GM19351 (cell line): ENCODE results near the gene ARHGEF2.
"Not testable (repeated sequence)": the region's sequence is repeated elsewhere in the genome, so short reads cannot be mapped to it uniquely, and the experiment has no call there.

ENCODE experiments used
- ATAC-seq: cut with Tn5 transposase; IDR thresholded peaks from one replicate; pipeline ENCODE4 v1.9.1; 2021; ENCODE audit warnings: mild to moderate bottlenecking, moderate library complexity; ENCODE audit not compliant: unreplicated experiment

The ARHGEF2 gene

GRCh38 chr1:155993595-155993994 lies 15.2 kb upstream of the ARHGEF2 start:
- no peak for ATAC-seq

GRCh38 chr1:155990005-155990739 lies 11.8 kb upstream of the ARHGEF2 start:
- no peak for ATAC-seq

DNA sequence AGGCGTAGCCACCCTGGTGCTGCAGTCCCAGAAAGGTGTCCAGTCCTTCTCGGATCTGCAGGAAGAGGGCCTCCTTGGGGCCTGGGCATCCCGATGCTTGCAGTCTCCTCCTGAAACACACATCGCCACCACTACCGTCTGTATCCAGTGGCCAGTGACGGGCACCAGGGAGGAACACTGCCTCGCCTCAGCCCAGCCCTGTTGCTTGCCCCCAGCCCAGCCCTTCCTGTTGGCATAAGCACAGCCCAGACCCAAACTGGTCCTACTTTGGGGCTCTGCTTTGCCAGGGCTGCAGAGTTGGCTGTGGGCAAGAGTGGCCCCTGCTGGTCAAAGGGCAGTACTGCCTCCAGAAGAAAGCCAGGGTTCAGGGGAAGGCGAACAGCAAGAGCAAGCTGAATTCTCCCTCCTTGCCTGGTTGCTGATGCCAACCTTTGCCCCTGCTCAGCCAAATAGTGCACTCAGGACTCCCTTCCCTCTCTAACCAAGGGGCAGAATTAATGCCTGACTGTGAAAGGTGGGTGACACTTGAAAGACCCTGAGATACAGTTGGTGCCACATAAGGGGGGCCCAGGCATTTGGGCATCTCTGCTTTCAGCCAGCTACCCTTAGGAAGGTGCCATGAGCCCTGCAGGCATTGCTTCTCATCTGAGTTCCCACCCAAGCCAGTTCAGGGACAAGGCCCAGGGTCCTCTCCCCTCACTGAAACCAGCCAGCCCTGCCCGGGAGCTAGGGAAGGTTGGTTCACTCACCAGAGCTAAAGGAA lies 11.1 kb upstream of the ARHGEF2 start:
- peak; percentile 45 for ATAC-seq

DNA sequence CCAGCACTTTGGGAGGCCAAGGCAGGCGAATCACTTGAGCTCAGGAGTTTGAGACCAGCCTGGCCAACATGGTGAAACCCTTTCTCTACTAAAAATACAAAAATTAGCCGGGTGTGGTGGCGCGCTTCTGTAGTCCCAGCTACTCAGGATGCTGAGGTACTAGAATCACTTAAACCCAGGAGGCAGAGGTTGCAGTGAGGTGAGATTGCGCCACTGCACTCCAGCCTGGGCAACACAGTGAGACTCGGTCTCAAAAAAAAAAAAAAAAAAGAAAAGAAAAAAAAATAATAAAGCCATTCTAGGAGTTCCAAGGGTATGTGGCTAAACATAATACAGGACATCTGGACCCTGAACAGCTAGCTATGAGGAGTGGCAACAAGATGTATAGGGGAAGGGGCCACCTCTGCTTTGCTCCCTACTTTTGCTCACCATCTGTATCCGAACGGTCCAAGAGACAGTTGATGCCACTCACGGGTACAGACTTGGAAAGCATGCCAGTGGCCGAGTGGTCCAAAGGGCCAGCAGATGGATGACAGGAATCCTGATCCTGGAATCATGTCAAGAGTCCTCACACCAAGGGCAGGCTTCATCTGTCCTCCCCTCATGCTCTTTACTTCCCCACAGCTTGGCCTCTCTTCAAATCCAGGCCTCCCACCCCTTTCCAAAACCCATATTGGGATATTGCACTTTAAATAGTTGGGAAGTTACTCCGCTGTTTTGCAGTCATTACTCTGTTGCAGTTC lies 6.7 kb upstream of the ARHGEF2 start:
- not testable (repeated sequence) for ATAC-seq

DNA sequence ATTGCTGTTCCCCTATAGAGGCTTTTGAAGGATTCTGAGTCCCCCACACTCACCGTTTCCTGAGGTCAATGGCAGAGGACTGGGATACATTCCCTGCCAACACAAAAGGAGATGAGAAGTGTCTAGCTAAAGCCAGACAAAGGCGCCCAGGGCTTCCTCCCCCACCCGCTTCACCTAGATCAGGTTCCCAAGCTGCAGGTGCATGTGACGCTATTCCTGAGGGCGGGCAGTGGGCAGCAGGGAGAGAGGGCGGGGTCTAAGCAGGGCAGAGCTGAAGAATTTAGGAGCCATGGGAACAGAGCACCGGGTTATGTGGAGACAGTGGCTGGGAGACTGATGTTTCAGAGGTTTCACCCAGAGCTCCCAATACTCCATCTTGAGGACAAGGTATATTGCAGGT lies 6.0 kb upstream of the ARHGEF2 start:
- no peak for ATAC-seq

DNA sequence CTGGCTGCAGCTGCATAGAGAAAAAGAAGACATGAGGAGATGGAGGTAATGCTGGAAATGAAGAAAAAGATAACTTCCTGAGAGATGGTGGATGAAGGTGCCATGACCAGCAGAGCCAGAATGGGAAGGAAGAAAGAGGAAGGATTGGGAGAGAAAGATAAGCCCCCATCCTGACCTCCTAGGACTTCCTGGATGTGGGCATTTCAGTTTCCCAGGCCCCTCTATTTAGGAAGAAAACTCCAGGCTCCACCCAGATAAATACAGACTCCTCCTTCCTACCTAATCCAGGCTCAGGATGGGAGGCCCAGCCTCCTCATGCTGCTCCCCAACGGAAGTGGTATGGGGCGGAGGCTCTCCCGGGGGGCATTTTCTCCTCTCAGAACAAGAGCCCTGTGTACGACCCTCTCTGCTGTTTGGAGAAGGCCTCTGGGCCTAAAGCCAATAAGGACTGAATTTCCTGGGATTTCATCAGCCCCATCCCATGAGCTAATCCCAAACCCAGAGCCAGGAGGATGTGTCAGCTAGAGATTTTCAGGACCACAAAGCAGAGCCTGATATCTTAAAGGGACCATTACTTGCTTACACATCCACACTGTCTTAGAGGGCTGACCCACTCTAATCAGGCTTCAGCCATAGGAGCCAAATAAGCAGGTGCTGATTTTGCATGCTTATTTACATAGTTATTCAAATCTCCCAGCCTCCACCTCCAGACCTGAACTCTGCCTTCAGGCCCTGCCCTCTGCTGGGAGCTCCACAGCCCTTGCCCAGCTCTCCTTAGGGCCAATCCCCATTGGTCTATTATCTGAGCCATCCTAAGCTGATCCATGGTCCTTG lies 5.1 kb upstream of the ARHGEF2 start:
- ATAC-seq: no peak

DNA sequence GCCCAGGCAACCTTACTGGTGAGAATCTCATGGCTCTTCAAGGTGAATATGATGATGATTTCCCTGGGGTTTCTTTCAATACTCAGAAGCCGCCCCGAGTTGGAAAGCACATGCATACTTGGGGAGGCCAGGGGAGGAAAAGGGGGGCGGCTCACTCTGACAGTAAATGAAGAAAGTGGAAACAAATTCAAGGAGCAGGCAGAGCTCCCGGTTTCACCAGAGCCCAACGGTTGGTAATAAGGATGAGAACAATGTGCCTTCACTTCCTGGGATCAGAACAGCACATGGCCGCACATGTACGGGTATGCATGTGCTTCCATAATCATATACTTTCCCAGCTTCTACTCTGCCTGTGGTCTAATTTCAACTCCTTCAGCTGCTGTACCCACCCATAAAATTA lies 3.8 kb upstream of the ARHGEF2 start:
- ATAC-seq: no peak

DNA sequence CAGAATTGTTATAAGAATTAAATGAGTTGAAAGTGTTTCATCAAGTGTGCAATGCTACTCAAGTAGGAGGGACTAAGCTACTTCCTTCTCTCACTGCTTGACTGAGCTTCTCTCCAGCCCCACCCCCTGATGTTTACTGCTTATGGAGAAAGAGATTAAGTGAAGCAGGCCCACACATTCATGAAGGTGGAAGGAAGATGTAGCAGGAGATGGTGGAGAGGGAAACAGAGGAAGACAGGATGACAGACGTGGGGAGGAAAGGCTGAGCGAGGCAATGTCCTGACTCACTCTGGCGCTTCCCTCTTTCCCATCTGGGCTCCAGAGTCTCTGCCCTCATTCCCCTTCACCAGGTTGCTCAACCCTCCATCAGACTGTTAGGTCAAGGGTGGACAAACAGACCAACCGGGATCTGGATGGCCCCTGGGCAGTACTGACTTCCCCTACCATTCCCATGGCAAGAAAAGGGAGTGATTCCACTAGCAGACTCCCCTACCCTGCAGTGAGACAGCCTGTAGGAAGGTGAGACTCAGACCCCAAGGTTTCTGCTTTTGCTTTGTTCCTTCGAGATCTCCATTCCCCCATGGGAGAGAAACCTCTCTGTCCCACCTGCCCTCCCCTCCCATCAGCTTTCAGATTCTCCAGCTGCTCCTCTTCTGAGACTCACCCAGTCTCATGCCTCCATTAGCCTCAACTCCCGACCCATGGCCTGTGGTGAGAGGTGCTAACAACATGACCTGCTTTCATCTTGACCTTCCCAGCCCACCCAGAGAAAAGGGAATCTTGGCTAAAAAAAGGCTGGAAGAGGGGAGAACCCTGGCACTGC lies 3.1 kb upstream of the ARHGEF2 start:
- ATAC-seq: no peak

GRCh38 chr1:155979597-155980343 lies 1.4 kb upstream of the ARHGEF2 start:
- ATAC-seq: no peak

GRCh38 chr1:155978973-155979429 lies 654 bp upstream of the ARHGEF2 start:
- ATAC-seq: no peak

- no peak for ATAC-seq
Observed at GRCh38 chr1:155977690-155978324, 540 bp downstream of the ARHGEF2 start.

GRCh38 chr1:155976913-155977689 lies 1.2 kb downstream of the ARHGEF2 start:
- no peak for ATAC-seq

GRCh38 chr1:155976062-155976912 lies 2.1 kb downstream of the ARHGEF2 start:
- ATAC-seq: no peak

GRCh38 chr1:155975375-155976061 lies 2.8 kb downstream of the ARHGEF2 start:
- ATAC-seq: no peak

DNA sequence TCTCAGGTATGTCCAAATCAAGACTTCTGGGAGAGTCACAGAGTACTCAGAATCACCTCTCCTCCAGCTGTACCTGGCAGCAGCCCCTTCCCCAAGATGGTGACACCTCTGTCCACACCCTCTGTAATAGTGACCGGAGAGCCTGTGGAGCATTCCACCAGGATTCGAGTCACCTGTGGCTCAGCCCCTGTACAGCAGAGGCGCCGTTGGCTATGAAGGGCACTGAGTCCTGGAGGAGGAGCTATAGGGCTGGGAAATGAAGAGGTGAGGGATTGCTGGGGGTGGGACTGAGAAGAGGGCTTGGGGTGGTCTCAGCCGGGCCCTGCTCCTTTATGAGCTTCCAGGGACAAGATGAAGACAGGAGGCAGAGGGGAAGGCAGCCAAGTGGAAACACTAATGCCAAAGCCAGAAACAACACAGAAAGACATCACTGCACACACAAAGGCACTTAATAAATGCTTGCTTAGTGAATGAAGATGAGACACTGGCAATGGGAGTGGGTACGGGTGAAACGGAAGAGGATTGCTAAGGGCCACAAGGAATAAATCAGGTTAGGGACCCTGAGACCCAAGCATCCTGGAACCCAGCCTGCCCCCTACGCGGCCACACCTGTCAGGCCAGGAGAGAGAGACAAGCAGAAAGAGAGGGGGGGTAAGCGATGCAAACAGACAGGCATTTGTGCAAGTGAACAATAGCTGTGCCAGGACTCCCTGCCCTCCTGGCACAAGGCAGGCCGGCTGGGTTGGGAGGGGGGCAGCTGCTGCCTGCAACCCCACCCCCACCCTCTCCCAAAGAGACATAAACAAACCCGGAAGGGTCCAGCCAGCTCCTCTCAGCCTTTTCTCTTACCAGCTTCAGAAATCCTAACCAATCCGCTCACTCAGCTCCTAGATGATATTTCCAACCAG lies 3.9 kb downstream of the ARHGEF2 start:
- ATAC-seq: no peak
